Ovary (tissue), 9 donors: ENCODE results near the gene GRM2. TPM values are rescaled to one million over a fixed set of nuclear protein-coding genes. Genes with fewer than 3 reads are reported as not detected.

Experiments
- DNase-seq, 5 donors: peaks; one replicate each; pipeline ENCODE4 v3.0.0-alpha.2; 2019 to 2020
- H3K27ac ChIP-seq, 2 donors: fragments of 200-600 bp; one replicate each; pipeline versions ENCODE4 v1.5.1 to v1.8.0; 2019 to 2022
- H3K27me3 ChIP-seq: fragments of 200-600 bp; one replicate; pipeline ENCODE4 v1.8.0; 2022
- H3K36me3 ChIP-seq: fragments of 200-600 bp; sonication (generic); one replicate; pipeline ENCODE4 v1.5.1; 2019
- H3K4me1 ChIP-seq: one replicate; pipeline ENCODE4 v1.8.1; 2013; ENCODE audit warnings: mild to moderate bottlenecking, moderate library complexity; ENCODE audit not compliant: insufficient read depth
- H3K4me3 ChIP-seq: fragments of 200-600 bp; sonication (generic); one replicate; pipeline ENCODE4 v1.5.1; 2017
- H3K9me3 ChIP-seq, 2 donors: fragments of 200-600 bp in 1 of 2; sonication (generic) in 1 of 2; one replicate each; pipeline versions ENCODE4 v1.5.1 to v1.8.1; 2013 to 2019; ENCODE audit warnings: mild to moderate bottlenecking in 1 of 2, moderate library complexity in 1 of 2
- EP300 ChIP-seq: sonication (generic); formaldehyde crosslinking; IDR thresholded peaks from one replicate; pipeline ENCODE4 v1.6.1; 2017; ENCODE audit warnings: antibody characterized with exemption
- POLR2A ChIP-seq: fragments of 450-650 bp; IDR thresholded peaks from one replicate; pipeline ENCODE4 v1.6.1; 2017; ENCODE audit warnings: antibody characterized with exemption, mild to moderate bottlenecking, moderate library complexity
- WGBS, 3 donors: extraction: QIAGEN DNeasy Blood & Tissue Kit in 1 of 3; methylation state at CpG; one replicate each; pipeline versions ENCODE4 v1.1.5 to v1.1.7; 2013 to 2017; 5-methylcytosine and 5-hydroxymethylcytosine counted together
- intact Hi-C, 4 donors: fragments of 100-400 bp; cut with DNase I; formaldehyde crosslinking; loops; one replicate each; pipeline versions ENCODE4 v1.11.0 to v1.15.1; 2022 to 2023
- polyA plus RNA-seq, 2 donors: library from polyadenylated mRNA; stranded (reverse); fragments of 200-250 nt in 1 of 2; fragments of 350-450 nt in 1 of 2; fragmentation: Illumina TruSeq in 1 of 2; extraction: RNeasy Lipid Tissue Mini Kit (QIAGEN cat#74804) in 1 of 2; gene quantifications; one replicate each; pipeline ENCODE4 v1.2.3, GENCODE V29; 2013 to 2014
- total RNA-seq, 7 donors: library from RNA; depleted of rRNA in 2 of 7; stranded (reverse); fragments of >200 nt in 2 of 7; fragmentation: NEBNext Ultra II Directional in 3 of 7; extraction: Animal tissue kit (Norgen Biotek cat#: 25700) in 3 of 7; gene quantifications; one replicate each; pipeline versions ENCODE4 v1.1.0 to v1.2.4, GENCODE V29; 2016 to 2023
- TF ChIP-seq, protein P1 (sequence below), 3 donors: fragments of 450-650 bp in 2 of 3; fragments of 200-600 bp in 1 of 3; IDR thresholded peaks; one replicate each; pipeline versions ENCODE4 v1.5.1 to v1.8.0; 2016 to 2022; ENCODE audit warnings: antibody characterized with exemption in 3 of 3, mild to moderate bottlenecking in 1 of 3
- donor health status: DM: no; HTN: no; CAD: no; lungs with moderate emphysema.
- donor health status: DM: no; HTN: no; CAD: no.
- donor health status: Bipolar disorder and iron deficiency.
- donor health status: DM: yes; HTN: yes; CAD: no.
- donor health status: DM: no; HTN: no; CAD: no.
- donor health status: DM: yes; HTN: yes; CAD: no.

GRM2 gene
- total and polyA plus RNA-seq, 9 donors = 0.10 to 0.47 (median 0.28) TPM; not detected in 3

DNA sequence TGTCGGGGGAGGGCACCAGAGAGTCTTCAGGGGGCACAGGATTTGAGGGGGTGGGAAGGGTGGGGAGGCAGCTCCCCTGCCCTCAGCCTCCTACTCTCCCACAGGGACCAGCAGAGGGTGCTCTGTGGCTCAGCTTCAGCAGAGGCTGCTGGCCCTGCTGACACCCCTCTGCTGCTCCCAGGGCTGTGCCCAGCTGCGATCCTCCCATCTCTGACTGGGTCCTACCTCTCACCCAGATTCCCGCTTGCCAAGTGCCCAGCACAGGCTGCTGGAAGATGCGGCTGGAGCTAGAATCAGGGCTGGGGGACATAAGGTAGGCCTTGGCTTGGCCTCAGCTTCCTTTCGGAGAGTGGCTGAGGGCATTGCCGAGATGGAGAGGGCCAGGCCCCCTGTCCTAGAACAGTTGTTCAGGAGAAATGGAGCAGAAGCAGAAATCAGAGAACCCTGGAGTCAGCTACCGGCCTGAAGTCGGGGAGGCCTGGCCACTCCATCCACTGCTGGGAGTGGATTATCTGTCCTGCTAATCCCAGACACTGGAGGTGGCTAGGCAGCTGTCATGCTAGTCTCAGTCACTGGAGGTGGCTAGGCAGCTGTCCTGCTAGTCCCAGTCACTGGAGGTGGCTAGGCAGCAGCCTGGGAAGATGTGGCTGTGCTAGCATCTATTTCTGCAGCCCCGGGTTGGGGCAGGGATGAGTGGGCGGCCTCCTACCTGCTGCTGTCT, 3.9 kb downstream of the GRM2 start:
- Histone ChIP-seq H3K36me3 (no peaks in the 10 kb centered on the region), H3K27me3 (no peaks in the 10 kb centered on the region), H3K9me3 (no peaks in the 10 kb centered on the region), H3K4me3 (no peak overlapping the region), H3K4me1 (no peaks in the 10 kb centered on the region), H3K27ac (no peak overlapping the region)
- WGBS, 3 donors = 62 to 76% (median 75%) methylated on average over 10 of the region's 10 CpGs
- intact Hi-C loops = no loop called here
- DNase-seq = peak in 3 of 5 donors; percentile 4 to 18 (median 7)
- TF ChIP-seq, protein P1, sequence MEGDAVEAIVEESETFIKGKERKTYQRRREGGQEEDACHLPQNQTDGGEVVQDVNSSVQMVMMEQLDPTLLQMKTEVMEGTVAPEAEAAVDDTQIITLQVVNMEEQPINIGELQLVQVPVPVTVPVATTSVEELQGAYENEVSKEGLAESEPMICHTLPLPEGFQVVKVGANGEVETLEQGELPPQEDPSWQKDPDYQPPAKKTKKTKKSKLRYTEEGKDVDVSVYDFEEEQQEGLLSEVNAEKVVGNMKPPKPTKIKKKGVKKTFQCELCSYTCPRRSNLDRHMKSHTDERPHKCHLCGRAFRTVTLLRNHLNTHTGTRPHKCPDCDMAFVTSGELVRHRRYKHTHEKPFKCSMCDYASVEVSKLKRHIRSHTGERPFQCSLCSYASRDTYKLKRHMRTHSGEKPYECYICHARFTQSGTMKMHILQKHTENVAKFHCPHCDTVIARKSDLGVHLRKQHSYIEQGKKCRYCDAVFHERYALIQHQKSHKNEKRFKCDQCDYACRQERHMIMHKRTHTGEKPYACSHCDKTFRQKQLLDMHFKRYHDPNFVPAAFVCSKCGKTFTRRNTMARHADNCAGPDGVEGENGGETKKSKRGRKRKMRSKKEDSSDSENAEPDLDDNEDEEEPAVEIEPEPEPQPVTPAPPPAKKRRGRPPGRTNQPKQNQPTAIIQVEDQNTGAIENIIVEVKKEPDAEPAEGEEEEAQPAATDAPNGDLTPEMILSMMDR (IDR thresholded peaks at IDR 0.05) = no peak
- TF ChIP-seq POLR2A = no peak
- TF ChIP-seq EP300 = no peak

DNA sequence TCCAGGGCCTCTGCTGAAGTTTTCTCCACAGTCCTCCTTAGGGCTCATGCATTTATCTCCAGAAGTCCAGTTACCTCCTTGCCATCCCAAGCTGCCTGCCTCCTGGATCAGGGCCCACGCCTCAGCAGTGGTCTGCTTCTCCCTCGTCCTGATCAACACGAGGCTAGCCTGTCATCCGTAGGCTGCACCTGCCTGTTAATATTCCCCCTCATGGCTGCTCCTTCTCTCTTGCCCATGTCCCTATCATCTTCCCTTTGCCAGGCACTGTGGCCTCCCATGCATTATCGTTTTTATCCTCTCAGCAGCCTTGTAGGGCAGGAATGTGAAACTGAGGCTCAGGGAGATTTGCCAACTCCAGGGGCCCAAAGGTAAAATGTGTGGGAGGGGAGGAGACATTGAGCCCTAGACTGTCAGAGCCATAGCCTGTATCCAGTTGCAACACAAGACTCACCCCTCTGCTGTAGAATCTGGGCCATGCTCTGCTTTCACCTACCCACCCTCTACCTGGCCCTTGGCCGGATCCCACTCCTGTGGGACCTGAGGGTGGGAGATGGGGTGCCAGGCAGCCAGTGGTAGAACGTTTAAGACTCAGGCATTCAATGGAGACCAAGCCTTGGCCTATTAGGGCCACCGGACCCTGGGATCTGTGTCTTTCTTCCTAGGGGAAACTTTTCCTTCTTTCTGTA, 4.6 kb downstream of the GRM2 start:
- TF ChIP-seq POLR2A = no peak
- TF ChIP-seq, protein P1 (IDR thresholded peaks at IDR 0.05) = no peak
- no peak for TF ChIP-seq EP300
- Histone ChIP-seq H3K36me3 (no peaks in the 10 kb centered on the region), H3K27me3 (no peaks in the 10 kb centered on the region), H3K27ac (no peak overlapping the region), H3K4me3 (no peak overlapping the region), H3K4me1 (no peaks in the 10 kb centered on the region), H3K9me3 (no peaks in the 10 kb centered on the region)
- WGBS, 3 donors = 74 to 80% (median 77%) methylated on average over 8 of the region's 8 CpGs
- DNase-seq = peak in 2 of 5 donors; percentile 2 to 6
- intact Hi-C loops = no loop called here

DNA sequence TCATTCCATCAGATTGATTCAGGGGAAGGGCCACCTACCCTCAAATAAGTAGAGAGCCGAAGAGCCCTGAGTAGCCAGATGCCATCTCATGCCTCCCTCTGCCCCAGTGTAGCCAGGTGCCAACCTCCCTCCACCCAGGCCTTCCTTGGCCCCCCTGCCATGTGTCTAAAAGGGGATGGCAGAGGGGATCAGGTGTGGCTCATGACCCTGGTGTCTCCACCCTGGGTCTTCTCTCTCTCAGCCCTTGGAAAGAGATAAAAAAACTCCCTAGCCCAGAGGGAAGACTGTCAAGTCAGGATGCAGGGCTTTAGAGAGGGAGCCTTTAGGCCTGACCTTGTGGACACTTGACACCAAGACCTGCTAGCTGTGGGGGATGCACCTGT, 5.2 kb downstream of the GRM2 start:
- intact Hi-C loops = no loop called here

DNA sequence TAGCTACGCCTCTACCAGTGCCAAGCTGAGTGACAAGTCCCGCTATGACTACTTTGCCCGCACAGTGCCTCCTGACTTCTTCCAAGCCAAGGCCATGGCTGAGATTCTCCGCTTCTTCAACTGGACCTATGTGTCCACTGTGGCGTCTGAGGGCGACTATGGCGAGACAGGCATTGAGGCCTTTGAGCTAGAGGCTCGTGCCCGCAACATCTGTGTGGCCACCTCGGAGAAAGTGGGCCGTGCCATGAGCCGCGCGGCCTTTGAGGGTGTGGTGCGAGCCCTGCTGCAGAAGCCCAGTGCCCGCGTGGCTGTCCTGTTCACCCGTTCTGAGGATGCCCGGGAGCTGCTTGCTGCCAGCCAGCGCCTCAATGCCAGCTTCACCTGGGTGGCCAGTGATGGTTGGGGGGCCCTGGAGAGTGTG, 5.7 kb downstream of the GRM2 start:
- Histone ChIP-seq H3K27ac (no peak overlapping the region), H3K9me3 (no peaks in the 10 kb centered on the region), H3K27me3 (no peaks in the 10 kb centered on the region), H3K4me1 (no peaks in the 10 kb centered on the region), H3K4me3 (no peak overlapping the region), H3K36me3 (no peaks in the 10 kb centered on the region)
- intact Hi-C loops = no loop called here
- TF ChIP-seq, protein P1 (IDR thresholded peaks at IDR 0.05) = no peak
- no peak for TF ChIP-seq POLR2A
- no peak for TF ChIP-seq EP300
- DNase-seq = peak in 1 of 5 donors; percentile 9
- 94 to 96% (median 96%) methylated on average over 20 of the region's 20 CpGs for WGBS, 3 donors

More for the DNA sequence above, 5.2 kb downstream of the GRM2 start:
- Histone ChIP-seq H3K27ac (no peak overlapping the region), H3K9me3 (no peaks in the 10 kb centered on the region), H3K27me3 (no peaks in the 10 kb centered on the region), H3K36me3 (no peaks in the 10 kb centered on the region), H3K4me3 (no peak overlapping the region), H3K4me1 (no peaks in the 10 kb centered on the region)
- DNase-seq = no peak
- TF ChIP-seq, protein P1 (IDR thresholded peaks at IDR 0.05) = no peak
- TF ChIP-seq POLR2A = no peak
- no peak for TF ChIP-seq EP300
- 84 to 94% (median 84%) methylated on average over 1 of the region's 1 CpG for WGBS, 3 donors
